H9 (cell line): Measurements from ENCODE around the gene PDZD8. TPM values are rescaled to one million over a fixed set of nuclear protein-coding genes. Genes with fewer than 3 reads are reported as not detected.

Experiments
- DNase-seq: peaks from one replicate; pipeline ENCODE4 v3.0.0-alpha.2; 2017
- H2AFZ ChIP-seq: one replicate; pipeline ENCODE4 v1.6.1; 2013; ENCODE audit warnings: mild to moderate bottlenecking, low read length, control low read depth, moderate library complexity
- H2AK5ac ChIP-seq: 2 replicates; pipeline ENCODE4 v1.6.1; 2013; ENCODE audit warnings: low read length, control low read depth, mixed read lengths; ENCODE audit not compliant: insufficient read length
- H2BK120ac ChIP-seq: one replicate; pipeline ENCODE4 v1.6.1; 2013; ENCODE audit warnings: low read depth, mild to moderate bottlenecking, low read length, control low read depth, inconsistent platforms; ENCODE audit not compliant: poor library complexity, severe bottlenecking
- H2BK12ac ChIP-seq: 2 replicates; pipeline ENCODE4 v1.6.1; 2013; ENCODE audit warnings: low read length, control low read depth, mixed read lengths, low read depth; ENCODE audit not compliant: insufficient read length
- H2BK15ac ChIP-seq: 2 replicates; pipeline ENCODE4 v1.6.1; 2013; ENCODE audit warnings: low read depth, low read length, control low read depth
- H2BK20ac ChIP-seq: one replicate; pipeline ENCODE4 v1.6.1; 2013; ENCODE audit warnings: low read depth, mild to moderate bottlenecking, low read length, control low read depth, inconsistent platforms; ENCODE audit not compliant: poor library complexity, severe bottlenecking
- H2BK5ac ChIP-seq: 2 replicates; pipeline ENCODE4 v1.6.1; 2013; ENCODE audit warnings: low read length, control low read depth, mixed read lengths; ENCODE audit not compliant: insufficient read length
- H3K14ac ChIP-seq: 2 replicates; pipeline ENCODE4 v1.6.1; 2013; ENCODE audit warnings: low read length, control low read depth; ENCODE audit not compliant: insufficient read depth
- H3K18ac ChIP-seq: 2 replicates; pipeline ENCODE4 v1.6.1; 2013; ENCODE audit warnings: low read depth, mild to moderate bottlenecking, mixed read lengths, low read length, control low read depth; ENCODE audit not compliant: insufficient read length
- H3K23ac ChIP-seq: 2 replicates; pipeline ENCODE4 v1.6.1; 2013; ENCODE audit warnings: low read length, control low read depth, mixed read lengths, low read depth; ENCODE audit not compliant: insufficient read length
- H3K23me2 ChIP-seq: 2 replicates; pipeline ENCODE4 v1.6.1; 2013; ENCODE audit warnings: low read depth, mild to moderate bottlenecking, mixed read lengths, low read length, control low read depth; ENCODE audit not compliant: insufficient read length, poor library complexity, severe bottlenecking
- H3K27ac ChIP-seq: 2 replicates; pipeline ENCODE4 v1.5.1; 2013; ENCODE audit warnings: low read length, control low read depth, mixed read lengths, low read depth; ENCODE audit not compliant: insufficient read length
- H3K27me3 ChIP-seq: 2 replicates; pipeline ENCODE4 v1.6.1; 2013; ENCODE audit warnings: low read length, control low read depth, inconsistent platforms; ENCODE audit not compliant: insufficient read depth
- H3K4ac ChIP-seq: 2 replicates; pipeline ENCODE4 v1.6.1; 2013; ENCODE audit warnings: low read depth, mild to moderate bottlenecking, control low read depth, inconsistent platforms, low read length, moderate library complexity
- H3K4me1 ChIP-seq: 2 replicates; pipeline ENCODE4 v1.6.1; 2013; ENCODE audit warnings: low read length, control low read depth, inconsistent platforms; ENCODE audit not compliant: insufficient read depth
- H3K4me2 ChIP-seq: 2 replicates; pipeline ENCODE4 v1.6.1; 2013; ENCODE audit warnings: low read length, control low read depth, mixed read lengths; ENCODE audit not compliant: insufficient read length, insufficient read depth
- H3K56ac ChIP-seq: 2 replicates; pipeline ENCODE4 v1.6.1; 2013; ENCODE audit warnings: low read depth, mild to moderate bottlenecking, mixed read lengths, low read length, control low read depth; ENCODE audit not compliant: insufficient read length
- H3K79me1 ChIP-seq: 2 replicates; pipeline ENCODE4 v1.6.1; 2013; ENCODE audit warnings: low read depth, mild to moderate bottlenecking, moderate library complexity, low read length, control low read depth, inconsistent platforms; ENCODE audit not compliant: insufficient read depth, poor library complexity, severe bottlenecking
- H3K79me2 ChIP-seq: 2 replicates; pipeline ENCODE4 v1.6.1; 2013; ENCODE audit warnings: low read length, control low read depth, inconsistent platforms; ENCODE audit not compliant: insufficient read depth
- H3K9ac ChIP-seq: 2 replicates; pipeline ENCODE4 v1.6.1; 2013; ENCODE audit warnings: low read length, control low read depth, mixed read lengths; ENCODE audit not compliant: insufficient read length; ENCODE audit errors: extremely low read depth
- H3K9me3 ChIP-seq: one replicate; pipeline ENCODE4 v1.6.1; 2013; ENCODE audit warnings: low read depth, low read length, inconsistent platforms; ENCODE audit not compliant: control insufficient read depth
- H3T11ph ChIP-seq: one replicate; pipeline ENCODE4 v1.6.1; 2013; ENCODE audit warnings: mild to moderate bottlenecking, low read length, control low read depth, inconsistent platforms
- H4K20me1 ChIP-seq: one replicate; pipeline ENCODE4 v1.6.1; 2013; ENCODE audit not compliant: control insufficient read depth, insufficient read length, insufficient read depth
- H4K5ac ChIP-seq: 2 replicates; pipeline ENCODE4 v1.6.1; 2013; ENCODE audit warnings: low read depth, mild to moderate bottlenecking, mixed read lengths, low read length, control low read depth; ENCODE audit not compliant: insufficient read length
- H4K8ac ChIP-seq: replicated peaks from 2 replicates; pipeline ENCODE4 v1.6.1; 2013; ENCODE audit warnings: low read length, control low read depth, mixed read lengths, low read depth; ENCODE audit not compliant: insufficient read length
- H4K91ac ChIP-seq: 2 replicates; pipeline ENCODE4 v1.6.1; 2013; ENCODE audit warnings: low read depth, mild to moderate bottlenecking, moderate library complexity, mixed read lengths, low read length, control low read depth; ENCODE audit not compliant: insufficient read length
- H3K27ac Mint-ChIP-seq, 3 experiments: 2 replicates in 2 of 3; 3 replicates in 1 of 3; pipeline ENCODE4 v1.8.0; 2020 to 2021; ENCODE audit warnings: mixed read lengths in 3 of 3, mild to moderate bottlenecking in 1 of 3, moderate library complexity in 1 of 3
- H3K27me3 Mint-ChIP-seq: 2 replicates; pipeline ENCODE4 v1.8.0; 2021; ENCODE audit warnings: low read depth, mild to moderate bottlenecking, moderate library complexity, mixed read lengths
- H3K36me3 Mint-ChIP-seq, 3 experiments: 2 replicates in 2 of 3; 3 replicates in 1 of 3; pipeline ENCODE4 v1.8.0; 2020 to 2021; ENCODE audit warnings: low read depth in 3 of 3, mixed read lengths in 3 of 3; ENCODE audit not compliant: insufficient read depth in 1 of 3
- H3K4me1 Mint-ChIP-seq, 2 experiments: 2 replicates each; pipeline ENCODE4 v1.8.0; 2020; ENCODE audit warnings: mixed read lengths in 2 of 2
- H3K4me3 Mint-ChIP-seq, 2 experiments: 2 replicates in 1 of 2; 3 replicates in 1 of 2; pipeline ENCODE4 v1.8.0; 2020 to 2021; ENCODE audit warnings: mild to moderate bottlenecking in 2 of 2, mixed read lengths in 2 of 2, moderate library complexity in 1 of 2
- H3K9me3 Mint-ChIP-seq, 2 experiments: 2 replicates in 1 of 2; 3 replicates in 1 of 2; pipeline ENCODE4 v1.8.0; 2020; ENCODE audit warnings: mild to moderate bottlenecking in 2 of 2, mixed read lengths in 2 of 2, moderate library complexity in 1 of 2
- WGBS: extraction: QIAGEN DNeasy Blood & Tissue Kit; methylation state at CpG from one replicate; pipeline ENCODE4 v1.1.7; 2013; ENCODE audit warnings: missing lambda C conversion rate, low lambda C conversion rate, mixed read lengths; ENCODE audit not compliant: insufficient read length; ENCODE audit errors: extremely low coverage; 5-methylcytosine and 5-hydroxymethylcytosine counted together
- total RNA-seq: library from RNA; stranded (reverse); gene quantifications from 2 replicates; pipeline ENCODE4 v1.2.1, GENCODE V29; 2021
- TF ChIP-seq, protein P1 (sequence below): fragments of 200-600 bp; sonication (generic); conservative IDR thresholded peaks from 3 replicates; pipeline ENCODE4 v1.8.0; 2021; ENCODE audit warnings: antibody characterized with exemption, mild to moderate bottlenecking

PDZD8 gene
- total RNA-seq, 1 experiment from 2014 or later: 38.2 TPM

DNA sequence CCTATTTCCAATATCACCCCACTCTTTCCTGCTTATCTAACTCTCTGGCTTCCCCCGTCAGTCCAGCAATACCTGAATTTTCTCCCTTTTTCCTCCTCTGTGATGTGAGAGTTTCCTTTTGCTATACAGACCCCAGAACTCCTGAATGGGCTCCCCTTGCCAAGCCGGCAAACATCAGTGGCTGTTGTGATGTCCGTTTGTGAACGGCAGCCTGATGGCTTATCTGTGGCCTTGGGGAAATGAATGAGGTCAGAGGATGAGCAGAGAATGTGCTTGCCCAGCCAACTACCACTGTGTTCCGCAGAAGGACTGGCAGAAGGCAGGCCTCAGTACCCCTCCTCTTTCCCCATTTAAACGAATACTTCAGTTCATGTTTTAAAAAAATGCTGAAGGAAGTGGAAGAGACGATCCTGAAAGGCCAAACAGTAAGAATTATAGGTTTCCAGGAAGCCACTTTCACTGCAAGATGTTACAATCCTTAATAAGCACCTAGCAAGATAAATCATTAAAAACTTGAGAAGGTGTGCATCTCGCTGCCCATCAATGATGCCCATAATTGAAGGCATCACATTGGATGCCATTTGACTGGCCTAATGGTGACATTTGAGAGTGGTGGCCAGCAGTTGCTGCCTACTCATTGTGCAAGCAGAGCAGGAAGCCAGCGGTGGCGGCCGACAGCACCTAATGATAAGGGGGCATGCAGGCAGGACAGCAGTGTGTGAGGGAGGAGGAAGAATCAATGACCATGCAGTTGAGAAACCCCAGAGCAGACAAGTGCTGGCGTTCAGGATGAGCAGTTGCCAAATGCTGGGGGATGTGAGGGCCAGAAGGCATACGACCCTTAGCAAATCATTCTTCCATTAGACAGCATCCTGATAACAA lies 102.8 kb downstream of the PDZD8 start:
- no peak overlapping the region for H3K9ac ChIP-seq
- no peak overlapping the region for H2BK5ac ChIP-seq
- WGBS: no CpG with 5 or more reads among the region's 13 CpGs
- H4K5ac ChIP-seq: no peak overlapping the region
- H3K4me1 ChIP-seq: no peaks in the 10 kb centered on the region
- H3K27ac ChIP-seq: no peak overlapping the region
- no peak overlapping the region for H2BK120ac ChIP-seq
- H4K20me1 ChIP-seq: no peaks in the 10 kb centered on the region
- Mint-ChIP-seq H3K27ac (peak overlapping the region in 2 of 3 experiments; percentile 35 to 71; a peak in 4 of 7 replicates), H3K4me1 (peaks cover 0 to 7% of the 10 kb centered on the region in 2 experiments; a peak in 2 of 4 replicates), H3K27me3 (no peaks in the 10 kb centered on the region; the same call in 1 of the 2 replicates), H3K36me3 (peaks cover 0 to 3% (median 0%) of the 10 kb centered on the region in 3 experiments; a peak in 3 of 7 replicates), H3K4me3 (no peak overlapping the region), H3K9me3 (no peaks in the 10 kb centered on the region; a peak in 1 of 5 replicates)
- H4K8ac ChIP-seq: no peak overlapping the region
- no peak overlapping the region for H3K23ac ChIP-seq
- no peak overlapping the region for H2BK20ac ChIP-seq
- TF ChIP-seq, protein P1, sequence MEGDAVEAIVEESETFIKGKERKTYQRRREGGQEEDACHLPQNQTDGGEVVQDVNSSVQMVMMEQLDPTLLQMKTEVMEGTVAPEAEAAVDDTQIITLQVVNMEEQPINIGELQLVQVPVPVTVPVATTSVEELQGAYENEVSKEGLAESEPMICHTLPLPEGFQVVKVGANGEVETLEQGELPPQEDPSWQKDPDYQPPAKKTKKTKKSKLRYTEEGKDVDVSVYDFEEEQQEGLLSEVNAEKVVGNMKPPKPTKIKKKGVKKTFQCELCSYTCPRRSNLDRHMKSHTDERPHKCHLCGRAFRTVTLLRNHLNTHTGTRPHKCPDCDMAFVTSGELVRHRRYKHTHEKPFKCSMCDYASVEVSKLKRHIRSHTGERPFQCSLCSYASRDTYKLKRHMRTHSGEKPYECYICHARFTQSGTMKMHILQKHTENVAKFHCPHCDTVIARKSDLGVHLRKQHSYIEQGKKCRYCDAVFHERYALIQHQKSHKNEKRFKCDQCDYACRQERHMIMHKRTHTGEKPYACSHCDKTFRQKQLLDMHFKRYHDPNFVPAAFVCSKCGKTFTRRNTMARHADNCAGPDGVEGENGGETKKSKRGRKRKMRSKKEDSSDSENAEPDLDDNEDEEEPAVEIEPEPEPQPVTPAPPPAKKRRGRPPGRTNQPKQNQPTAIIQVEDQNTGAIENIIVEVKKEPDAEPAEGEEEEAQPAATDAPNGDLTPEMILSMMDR: no peak
- H2AK5ac ChIP-seq: no peak overlapping the region
- no peaks in the 10 kb centered on the region for H3K9me3 ChIP-seq
- H3T11ph ChIP-seq: no peak overlapping the region
- H4K91ac ChIP-seq: no peak overlapping the region
- no peak overlapping the region for H3K4me2 ChIP-seq
- no peak overlapping the region for H2AFZ ChIP-seq
- H3K4ac ChIP-seq: no peak overlapping the region
- no peaks in the 10 kb centered on the region for H3K79me2 ChIP-seq
- no peak overlapping the region for H2BK12ac ChIP-seq
- H3K23me2 ChIP-seq: no peaks in the 10 kb centered on the region
- H3K27me3 ChIP-seq: no peaks in the 10 kb centered on the region
- H3K56ac ChIP-seq: no peak overlapping the region
- H2BK15ac ChIP-seq: no peak overlapping the region
- H3K79me1 ChIP-seq: no peaks in the 10 kb centered on the region
- no peak overlapping the region for H3K18ac ChIP-seq
- no peak for DNase-seq
- H3K14ac ChIP-seq: no peak overlapping the region
